Osteoblast (primary cell): ENCODE measurements around the gene RPRD1A. TPM values are rescaled to one million over a fixed set of nuclear protein-coding genes. Genes with fewer than 3 reads are reported as not detected.

Experiments
- DNase-seq: peaks from one replicate; pipeline ENCODE4 v3.0.0; 2011; ENCODE audit warnings: low spot score, mixed read lengths; ENCODE audit not compliant: insufficient read length; ENCODE audit errors: missing footprints
- H2AFZ ChIP-seq: 2 replicates; pipeline ENCODE4 v1.6.0; 2011; ENCODE audit warnings: mild to moderate bottlenecking, low read length
- H3K27ac ChIP-seq: 2 replicates; pipeline ENCODE4 v1.5.1; 2011; ENCODE audit warnings: mild to moderate bottlenecking, low read depth, low read length, moderate library complexity
- H3K27me3 ChIP-seq: 2 replicates; pipeline ENCODE4 v1.6.0; 2012; ENCODE audit warnings: mild to moderate bottlenecking, control low read depth, inconsistent platforms, low read length, moderate library complexity; ENCODE audit not compliant: insufficient read depth
- H3K36me3 ChIP-seq: 2 replicates; pipeline ENCODE4 v1.5.1; 2011; ENCODE audit warnings: mild to moderate bottlenecking, low read length, control low read depth, moderate library complexity; ENCODE audit not compliant: insufficient read depth
- H3K4me1 ChIP-seq: 2 replicates; pipeline ENCODE4 v1.5.1; 2011; ENCODE audit warnings: mild to moderate bottlenecking, low read length, control low read depth, moderate library complexity; ENCODE audit not compliant: insufficient read depth
- H3K4me2 ChIP-seq: 2 replicates; pipeline ENCODE4 v1.6.0; 2011; ENCODE audit warnings: mild to moderate bottlenecking, low read length; ENCODE audit not compliant: insufficient read depth
- H3K4me3 ChIP-seq: fragments of 200-600 bp; sonication (generic); 3 replicates; pipeline ENCODE4 v1.5.1; 2012; ENCODE audit warnings: mild to moderate bottlenecking, low read length, inconsistent platforms; ENCODE audit not compliant: insufficient read depth
- H3K79me2 ChIP-seq: 2 replicates; pipeline ENCODE4 v1.6.0; 2012; ENCODE audit warnings: mild to moderate bottlenecking, low read length, control low read depth, inconsistent platforms; ENCODE audit not compliant: insufficient read depth
- H3K9me3 ChIP-seq: 2 replicates; pipeline ENCODE4 v1.5.1; 2011; ENCODE audit warnings: low read depth, low read length, control low read depth
- H4K20me1 ChIP-seq: 2 replicates; pipeline ENCODE4 v1.6.0; 2012; ENCODE audit warnings: mild to moderate bottlenecking, low read length, control low read depth; ENCODE audit not compliant: insufficient read depth
- total RNA-seq: library from RNA; depleted of rRNA; stranded (reverse); fragments of >200 nt; gene quantifications from 2 replicates; pipeline ENCODE4 v1.2.3, GENCODE V29; 2012
- TF ChIP-seq, protein P1 (sequence below): IDR thresholded peaks from 2 replicates; pipeline ENCODE4 v1.5.1; 2011; ENCODE audit warnings: mild to moderate bottlenecking, low read depth, low read length, moderate library complexity; ENCODE audit errors: extremely low read depth

The RPRD1A gene
- total RNA-seq, 1 donor: 36.2 TPM

DNA sequence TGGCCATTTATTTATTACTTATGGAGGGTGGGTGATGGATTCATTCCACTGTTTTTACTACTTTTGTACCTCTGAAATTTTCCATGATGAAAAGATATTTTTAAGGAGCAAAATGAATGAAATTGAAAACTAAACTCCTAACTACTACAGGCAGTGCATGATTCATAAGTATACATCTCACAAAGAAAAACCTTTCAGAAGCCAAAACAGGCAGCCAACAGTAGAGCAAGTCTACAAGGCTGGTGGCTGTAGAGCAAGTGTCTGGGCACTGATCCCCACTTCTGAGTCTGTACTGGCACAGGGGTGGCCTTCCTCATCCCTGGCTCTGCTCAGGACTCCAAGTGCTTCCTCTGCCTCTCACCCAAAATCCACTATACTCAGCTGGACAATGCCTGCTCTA lies 103.0 kb downstream of the RPRD1A start:
- no peak overlapping the region for H3K4me3 ChIP-seq
- no peak overlapping the region for H3K4me2 ChIP-seq
- no peak overlapping the region for H3K27ac ChIP-seq
- no peaks in the 10 kb centered on the region for H3K4me1 ChIP-seq
- TF ChIP-seq, protein P1, sequence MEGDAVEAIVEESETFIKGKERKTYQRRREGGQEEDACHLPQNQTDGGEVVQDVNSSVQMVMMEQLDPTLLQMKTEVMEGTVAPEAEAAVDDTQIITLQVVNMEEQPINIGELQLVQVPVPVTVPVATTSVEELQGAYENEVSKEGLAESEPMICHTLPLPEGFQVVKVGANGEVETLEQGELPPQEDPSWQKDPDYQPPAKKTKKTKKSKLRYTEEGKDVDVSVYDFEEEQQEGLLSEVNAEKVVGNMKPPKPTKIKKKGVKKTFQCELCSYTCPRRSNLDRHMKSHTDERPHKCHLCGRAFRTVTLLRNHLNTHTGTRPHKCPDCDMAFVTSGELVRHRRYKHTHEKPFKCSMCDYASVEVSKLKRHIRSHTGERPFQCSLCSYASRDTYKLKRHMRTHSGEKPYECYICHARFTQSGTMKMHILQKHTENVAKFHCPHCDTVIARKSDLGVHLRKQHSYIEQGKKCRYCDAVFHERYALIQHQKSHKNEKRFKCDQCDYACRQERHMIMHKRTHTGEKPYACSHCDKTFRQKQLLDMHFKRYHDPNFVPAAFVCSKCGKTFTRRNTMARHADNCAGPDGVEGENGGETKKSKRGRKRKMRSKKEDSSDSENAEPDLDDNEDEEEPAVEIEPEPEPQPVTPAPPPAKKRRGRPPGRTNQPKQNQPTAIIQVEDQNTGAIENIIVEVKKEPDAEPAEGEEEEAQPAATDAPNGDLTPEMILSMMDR: no peak
- H2AFZ ChIP-seq: no peak overlapping the region
- no peak for DNase-seq
- no peaks in the 10 kb centered on the region for H3K79me2 ChIP-seq
- H3K27me3 ChIP-seq: no peaks in the 10 kb centered on the region
- no peaks in the 10 kb centered on the region for H4K20me1 ChIP-seq
- H3K9me3 ChIP-seq: no peaks in the 10 kb centered on the region
- H3K36me3 ChIP-seq: no peaks in the 10 kb centered on the region

DNA sequence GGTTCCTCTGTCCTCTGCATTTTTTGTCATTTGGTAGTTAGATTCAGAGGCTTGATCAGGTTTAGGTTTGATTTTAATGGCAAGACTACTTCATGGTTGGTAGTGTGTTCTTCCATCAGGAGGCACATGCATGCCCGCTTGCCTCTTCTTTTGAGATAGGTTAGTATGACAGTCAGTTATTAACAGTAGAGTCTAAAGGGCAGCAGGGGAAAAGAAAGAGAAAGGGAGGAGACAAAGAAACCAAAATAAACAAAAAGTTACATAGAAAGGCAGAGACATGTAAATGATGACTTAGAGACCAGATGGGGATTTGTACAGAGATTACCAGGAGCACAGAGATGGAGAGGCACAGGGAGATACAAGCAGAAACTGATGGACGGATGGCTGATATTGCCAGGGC lies 105.0 kb downstream of the RPRD1A start:
- H3K4me2 ChIP-seq: no peak overlapping the region
- no peak overlapping the region for H3K27ac ChIP-seq
- no peaks in the 10 kb centered on the region for H4K20me1 ChIP-seq
- H2AFZ ChIP-seq: no peak overlapping the region
- H3K27me3 ChIP-seq: no peaks in the 10 kb centered on the region
- no peak overlapping the region for H3K4me3 ChIP-seq
- no peaks in the 10 kb centered on the region for H3K36me3 ChIP-seq
- TF ChIP-seq, protein P1: no peak
- H3K4me1 ChIP-seq: no peaks in the 10 kb centered on the region
- no peak for DNase-seq
- H3K79me2 ChIP-seq: no peaks in the 10 kb centered on the region
- no peaks in the 10 kb centered on the region for H3K9me3 ChIP-seq

DNA sequence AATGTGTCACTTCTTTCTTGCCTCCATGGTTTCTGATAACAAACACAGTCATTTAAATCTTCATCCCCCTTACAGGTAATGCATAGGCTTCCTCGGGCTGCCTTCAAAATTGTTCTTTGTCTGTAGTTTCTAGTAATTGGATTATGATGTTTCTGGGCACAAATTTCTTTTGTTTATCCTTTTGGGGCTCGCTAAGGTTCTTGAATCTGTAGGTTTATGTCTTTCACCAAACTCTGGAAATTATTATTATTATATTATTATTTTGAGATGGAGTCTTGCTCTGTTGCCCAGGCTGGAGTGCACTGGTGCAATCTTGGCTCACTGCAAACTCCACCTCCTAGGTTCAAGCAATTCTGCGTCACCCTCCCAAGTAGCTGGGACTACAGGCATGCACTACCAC lies 111.1 kb downstream of the RPRD1A start:
- no peaks in the 10 kb centered on the region for H3K9me3 ChIP-seq
- no peak for DNase-seq
- H3K4me1 ChIP-seq: no peaks in the 10 kb centered on the region
- H3K79me2 ChIP-seq: no peaks in the 10 kb centered on the region
- no peak overlapping the region for H3K4me3 ChIP-seq
- H3K36me3 ChIP-seq: no peaks in the 10 kb centered on the region
- no peak overlapping the region for H3K4me2 ChIP-seq
- no peaks in the 10 kb centered on the region for H3K27me3 ChIP-seq
- no peaks in the 10 kb centered on the region for H4K20me1 ChIP-seq
- H3K27ac ChIP-seq: no peak overlapping the region
- TF ChIP-seq, protein P1: no peak
- H2AFZ ChIP-seq: no peak overlapping the region

DNA sequence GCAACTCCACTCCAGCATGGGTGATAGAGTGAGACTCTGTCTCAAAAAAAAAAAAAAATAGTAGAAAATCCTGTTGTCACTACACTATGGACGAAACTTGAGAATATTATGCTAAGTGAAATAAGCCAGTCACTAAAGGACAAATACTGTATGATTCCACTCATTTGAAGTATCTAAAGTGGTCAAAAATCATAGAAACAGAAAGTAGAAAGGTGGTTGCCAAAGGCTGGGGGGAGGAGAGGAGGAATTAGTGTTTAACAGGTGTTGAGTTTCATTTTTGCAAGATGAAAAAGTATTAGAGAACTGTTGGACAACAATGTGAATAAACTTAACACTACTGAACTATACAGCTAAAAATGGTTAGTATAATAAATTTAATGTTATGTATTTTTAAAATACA lies 113.7 kb downstream of the RPRD1A start:
- no peak for DNase-seq
- TF ChIP-seq, protein P1: no peak
- Histone ChIP-seq H3K27me3 (peaks cover 4% of the 10 kb centered on the region), H3K9me3 (no peaks in the 10 kb centered on the region), H3K36me3 (no peaks in the 10 kb centered on the region), H3K27ac (no peak overlapping the region), H3K79me2 (no peaks in the 10 kb centered on the region), H2AFZ (no peak overlapping the region), H3K4me2 (no peak overlapping the region), H3K4me1 (no peaks in the 10 kb centered on the region), H3K4me3 (no peak overlapping the region), H4K20me1 (no peaks in the 10 kb centered on the region)
